Naive B cell (primary cell): ENCODE data around the gene ATP2B2. TPM values are rescaled to one million over a fixed set of nuclear protein-coding genes. Genes with fewer than 3 reads are reported as not detected.

ENCODE experiments used
- ATAC-seq, 2 donors: fragments of 150-1000 bp; cut with Tn5 transposase; 2 replicates each; pipeline ENCODE4 v1.10.0; 2021; ENCODE audit warnings: low read depth in 2 of 2, mild to moderate bottlenecking in 2 of 2, moderate library complexity in 2 of 2
- DNase-seq: peaks from one replicate; pipeline ENCODE4 v3.0.0; 2022
- H3K27ac Mint-ChIP-seq, 6 donors: one replicate each; pipeline ENCODE4 v1.8.0; 2020 to 2022; ENCODE audit warnings: mild to moderate bottlenecking in 6 of 6, mixed read lengths in 6 of 6, moderate library complexity in 5 of 6, inconsistent platforms in 2 of 6
- H3K27me3 Mint-ChIP-seq, 3 donors: one replicate each; pipeline ENCODE4 v1.8.0; 2021 to 2022; ENCODE audit warnings: mixed read lengths in 3 of 3, mild to moderate bottlenecking in 1 of 3
- H3K36me3 Mint-ChIP-seq, 2 donors: one replicate each; pipeline ENCODE4 v1.8.0; 2020 to 2022; ENCODE audit warnings: mixed read lengths in 2 of 2, inconsistent platforms in 1 of 2, mild to moderate bottlenecking in 1 of 2
- H3K4me1 Mint-ChIP-seq, 3 donors: one replicate each; pipeline ENCODE4 v1.8.0; 2020 to 2022; ENCODE audit warnings: mixed read lengths in 3 of 3, inconsistent platforms in 1 of 3, mild to moderate bottlenecking in 1 of 3, moderate library complexity in 1 of 3
- H3K4me3 Mint-ChIP-seq, 8 donors: one replicate each; pipeline ENCODE4 v1.8.0; 2020 to 2022; ENCODE audit warnings: mild to moderate bottlenecking in 8 of 8, mixed read lengths in 8 of 8, moderate library complexity in 8 of 8, inconsistent platforms in 2 of 8
- H3K9me3 Mint-ChIP-seq, 7 donors: one replicate each; pipeline ENCODE4 v1.8.0; 2020 to 2022; ENCODE audit warnings: mixed read lengths in 7 of 7, mild to moderate bottlenecking in 5 of 7, inconsistent platforms in 2 of 7, moderate library complexity in 1 of 7
- polyA plus RNA-seq, 6 donors: library from polyadenylated mRNA; unstranded; fragments of 300-500 nt; fragmentation: Illumina TruSeq; gene quantifications; one replicate each; pipeline ENCODE4 v1.2.3, GENCODE V29; 2021; ENCODE audit warnings: low read depth in 6 of 6

Gene ATP2B2
- polyA plus RNA-seq, 6 donors from 2014 or later: 0.06 TPM; not detected in 5

DNA sequence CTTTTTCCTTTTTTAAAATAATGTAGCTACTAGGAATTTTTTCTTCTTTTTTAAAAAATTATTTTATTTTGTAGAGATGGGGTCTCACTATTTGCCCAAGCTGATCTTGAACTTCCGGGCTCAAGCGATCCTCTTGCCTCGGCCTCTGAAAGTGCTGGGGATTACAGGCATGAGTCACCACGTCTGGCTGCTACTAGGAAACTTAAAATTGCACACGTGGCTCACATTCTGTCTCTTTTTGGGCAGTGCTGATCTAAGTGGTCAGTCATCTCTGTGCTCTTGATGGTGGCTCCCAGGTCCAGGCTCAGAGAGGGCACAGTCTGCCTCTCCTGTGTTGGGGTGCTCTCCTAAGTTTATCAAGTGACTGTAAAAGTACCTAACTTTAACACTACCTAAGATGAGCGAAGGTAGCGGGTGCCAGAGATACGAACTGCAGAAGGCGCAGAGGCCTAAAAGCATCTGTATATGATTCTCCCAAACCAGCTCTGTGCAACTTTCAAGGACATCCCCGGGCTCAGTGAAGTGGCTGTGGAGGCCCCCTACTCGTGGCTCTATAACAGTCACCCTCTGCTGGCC lies 131.6 kb downstream of the ATP2B2 start:
- H3K36me3 Mint-ChIP-seq: no peaks in the 10 kb centered on the region
- H3K9me3 Mint-ChIP-seq: peaks cover 0 to 6% (median 2%) of the 10 kb centered on the region in 7 donors
- peaks cover 11 to 29% (median 18%) of the 10 kb centered on the region in 3 donors for H3K4me1 Mint-ChIP-seq
- DNase-seq (no peak), ATAC-seq (no peak)
- peaks cover 4 to 10% (median 7%) of the 10 kb centered on the region in 3 donors for H3K27me3 Mint-ChIP-seq
- H3K27ac Mint-ChIP-seq: no peak overlapping the region
- no peak overlapping the region for H3K4me3 Mint-ChIP-seq

DNA sequence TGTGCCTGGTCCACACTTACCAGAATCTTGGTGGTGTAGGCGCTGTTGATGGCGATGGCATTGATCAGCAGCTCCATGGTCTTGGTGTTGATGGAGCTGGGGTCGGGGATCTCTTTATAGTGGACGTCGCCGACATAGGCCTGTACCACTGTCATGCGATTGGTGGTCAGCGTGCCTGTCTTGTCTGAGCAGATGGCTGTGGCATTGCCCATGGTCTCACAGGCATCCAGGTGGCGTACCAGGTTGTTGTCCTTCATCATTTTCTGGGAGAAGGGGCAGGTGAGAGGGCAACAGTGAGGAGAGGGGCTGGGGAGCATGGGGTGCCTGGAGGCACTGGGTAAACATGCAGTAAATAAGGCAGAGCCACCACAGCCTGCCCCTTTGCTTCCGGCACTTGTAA lies 133.6 kb downstream of the ATP2B2 start:
- Mint-ChIP-seq H3K27me3 (peaks cover 4 to 18% (median 16%) of the 10 kb centered on the region in 3 donors), H3K27ac (no peak overlapping the region), H3K9me3 (peaks cover 0 to 8% (median 3%) of the 10 kb centered on the region in 7 donors), H3K4me3 (peak overlapping the region in 1 of 8 donors; percentile 29), H3K4me1 (peaks cover 11 to 17% (median 16%) of the 10 kb centered on the region in 3 donors), H3K36me3 (no peaks in the 10 kb centered on the region)
- no peak for ATAC-seq
- DNase-seq: no peak

DNA sequence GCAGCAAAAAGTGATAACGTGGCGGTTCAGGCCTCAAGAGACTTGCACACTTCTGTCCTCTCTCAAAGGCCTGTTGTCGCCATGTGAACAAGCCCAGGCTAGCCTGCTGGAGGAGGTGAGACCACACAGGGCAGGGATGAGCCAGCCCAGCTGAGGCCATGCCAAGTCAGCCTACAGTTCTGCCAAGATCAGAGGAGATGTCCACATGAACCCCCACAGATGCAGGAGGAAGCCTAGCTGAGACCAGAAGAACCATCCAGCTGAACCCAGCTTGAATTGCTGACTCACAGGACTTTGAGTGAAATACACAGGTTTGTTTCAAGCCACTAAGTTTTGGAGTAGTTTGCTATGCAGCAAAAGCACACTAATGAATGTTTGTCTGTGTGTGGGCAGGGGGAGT lies 134.2 kb downstream of the ATP2B2 start:
- ATAC-seq: no peak
- no peaks in the 10 kb centered on the region for H3K36me3 Mint-ChIP-seq
- peaks cover 0 to 8% (median 3%) of the 10 kb centered on the region in 7 donors for H3K9me3 Mint-ChIP-seq
- peaks cover 4 to 16% (median 15%) of the 10 kb centered on the region in 3 donors for H3K27me3 Mint-ChIP-seq
- DNase-seq: no peak
- H3K27ac Mint-ChIP-seq: peak overlapping the region in 1 of 6 donors; percentile 0
- no peak overlapping the region for H3K4me3 Mint-ChIP-seq
- peaks cover 9 to 14% (median 11%) of the 10 kb centered on the region in 3 donors for H3K4me1 Mint-ChIP-seq

DNA sequence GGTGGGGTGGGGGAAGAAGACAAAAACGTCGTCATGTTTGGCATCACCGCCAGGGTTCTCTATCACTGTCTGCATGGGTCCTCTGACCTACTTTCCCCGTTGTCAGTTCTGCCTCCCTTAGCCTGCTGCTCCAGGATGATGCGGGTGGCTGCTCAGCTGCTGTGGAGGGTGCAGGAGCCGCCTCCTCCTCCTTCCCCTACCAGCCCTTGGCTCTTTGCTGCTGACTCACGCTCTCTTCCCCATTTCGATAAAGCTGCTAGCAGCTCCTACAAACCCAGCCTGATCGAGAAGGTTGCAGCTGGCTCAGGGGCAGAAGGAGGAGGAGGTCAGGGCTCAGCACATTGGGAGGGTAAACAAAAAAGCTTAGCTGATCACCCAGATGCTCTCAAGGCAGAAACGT lies 135.0 kb downstream of the ATP2B2 start:
- Mint-ChIP-seq H3K36me3 (no peaks in the 10 kb centered on the region), H3K27ac (peak overlapping the region in 3 of 6 donors; percentile 27 to 88 (median 81)), H3K4me1 (peaks cover 8 to 13% (median 8%) of the 10 kb centered on the region in 3 donors), H3K27me3 (peaks cover 0 to 16% (median 9%) of the 10 kb centered on the region in 3 donors), H3K9me3 (peaks cover 0 to 8% (median 3%) of the 10 kb centered on the region in 7 donors), H3K4me3 (no peak overlapping the region)
- ATAC-seq (no peak), DNase-seq (no peak)

DNA sequence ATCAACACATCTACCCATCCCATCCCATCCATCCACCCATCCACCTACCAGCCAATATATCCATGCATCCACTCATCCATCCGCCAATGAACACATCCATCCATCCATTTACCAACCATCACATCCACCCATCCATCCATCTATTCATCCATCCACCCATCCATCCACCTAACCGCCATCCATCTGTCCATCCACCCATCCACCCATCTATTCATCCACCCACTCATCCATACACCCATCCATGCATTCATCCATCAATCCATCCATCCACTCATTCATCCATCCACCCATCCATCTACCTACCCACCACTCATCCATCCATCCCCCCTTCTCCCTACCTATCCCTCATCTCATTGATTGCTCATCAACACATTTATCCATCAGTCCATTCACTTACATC lies 136.9 kb downstream of the ATP2B2 start:
- no peak overlapping the region for H3K27ac Mint-ChIP-seq
- ATAC-seq: no peak
- no peaks in the 10 kb centered on the region for H3K36me3 Mint-ChIP-seq
- no peak for DNase-seq
- peak overlapping the region in 1 of 8 donors; percentile 40 for H3K4me3 Mint-ChIP-seq
- H3K4me1 Mint-ChIP-seq: peaks cover 8 to 14% (median 8%) of the 10 kb centered on the region in 3 donors
- peaks cover 0 to 16% (median 9%) of the 10 kb centered on the region in 3 donors for H3K27me3 Mint-ChIP-seq
- H3K9me3 Mint-ChIP-seq: peaks cover 0 to 8% (median 3%) of the 10 kb centered on the region in 7 donors

DNA sequence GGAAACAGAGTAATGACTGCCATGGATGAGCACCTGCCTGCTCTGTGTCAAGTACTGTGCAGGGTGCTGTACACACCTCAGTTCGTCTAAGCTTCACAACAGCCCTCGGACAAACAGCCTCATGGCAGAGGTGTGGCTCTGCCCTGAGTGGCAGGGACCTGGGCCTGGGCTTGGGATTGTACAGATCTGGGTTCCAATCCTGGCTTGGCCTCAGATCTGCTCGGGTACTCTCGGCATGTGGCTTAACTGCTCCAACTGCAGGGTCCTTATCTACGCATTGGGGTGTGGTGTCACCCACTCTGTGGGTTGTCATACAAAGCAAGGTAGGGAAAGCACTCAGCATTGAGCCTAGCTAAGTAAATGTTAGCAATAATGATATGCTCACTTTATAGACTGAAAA lies 137.9 kb downstream of the ATP2B2 start:
- DNase-seq (no peak), ATAC-seq (no peak)
- no peaks in the 10 kb centered on the region for H3K36me3 Mint-ChIP-seq
- H3K4me3 Mint-ChIP-seq: no peak overlapping the region
- peaks cover 0 to 11% (median 3%) of the 10 kb centered on the region in 7 donors for H3K9me3 Mint-ChIP-seq
- H3K27ac Mint-ChIP-seq: no peak overlapping the region
- H3K27me3 Mint-ChIP-seq: peaks cover 0 to 16% (median 9%) of the 10 kb centered on the region in 3 donors
- peaks cover 8 to 14% (median 8%) of the 10 kb centered on the region in 3 donors for H3K4me1 Mint-ChIP-seq

DNA sequence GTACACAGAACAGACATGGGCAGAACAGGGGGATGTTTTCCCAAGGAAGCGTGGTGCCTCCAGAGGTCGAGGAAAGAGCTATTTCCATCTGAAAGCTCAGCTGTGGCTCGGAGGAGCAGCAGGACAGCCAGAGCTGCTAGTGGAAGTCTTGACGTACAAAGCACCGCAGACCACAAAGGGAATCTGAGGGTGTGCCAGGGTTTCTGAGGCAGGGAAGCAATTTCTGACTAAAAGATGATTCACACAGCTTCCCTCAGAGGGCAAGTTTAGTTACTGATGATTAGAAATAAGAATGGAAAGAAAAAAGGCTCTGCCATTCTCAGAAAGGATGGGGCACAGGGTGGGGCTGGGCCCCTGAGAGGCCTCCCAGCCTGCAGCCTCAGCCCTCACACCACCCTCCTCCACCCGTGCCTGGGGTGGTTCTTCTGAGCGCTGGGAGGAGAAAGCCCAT lies 138.7 kb downstream of the ATP2B2 start:
- peak overlapping the region in 2 of 6 donors; percentile 38 to 47 for H3K27ac Mint-ChIP-seq
- no peaks in the 10 kb centered on the region for H3K36me3 Mint-ChIP-seq
- H3K4me3 Mint-ChIP-seq: no peak overlapping the region
- peaks cover 8 to 18% (median 9%) of the 10 kb centered on the region in 3 donors for H3K4me1 Mint-ChIP-seq
- peaks cover 0 to 11% (median 3%) of the 10 kb centered on the region in 7 donors for H3K9me3 Mint-ChIP-seq
- ATAC-seq (no peak), DNase-seq (no peak)
- peaks cover 0 to 19% (median 15%) of the 10 kb centered on the region in 3 donors for H3K27me3 Mint-ChIP-seq

DNA sequence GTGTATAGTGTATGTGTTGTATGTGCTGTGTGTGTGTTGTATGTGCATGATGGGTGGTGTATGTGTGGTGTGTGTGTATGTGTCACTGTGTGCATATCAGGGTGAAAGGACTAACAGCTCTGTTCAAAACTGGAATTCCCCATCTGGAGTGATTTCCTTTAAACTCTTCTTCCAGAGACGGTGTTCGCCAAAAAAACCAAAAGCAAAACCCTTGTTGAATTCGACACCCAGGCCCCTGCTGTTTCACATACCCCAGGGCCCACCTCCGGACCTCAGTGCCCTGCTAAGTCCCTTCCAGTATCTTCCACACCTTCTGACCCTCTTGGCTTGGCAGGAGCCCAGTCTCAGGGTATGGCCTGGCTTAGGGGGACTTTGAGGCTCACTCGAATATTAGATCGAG lies 139.6 kb downstream of the ATP2B2 start:
- no peak overlapping the region for H3K27ac Mint-ChIP-seq

DNA sequence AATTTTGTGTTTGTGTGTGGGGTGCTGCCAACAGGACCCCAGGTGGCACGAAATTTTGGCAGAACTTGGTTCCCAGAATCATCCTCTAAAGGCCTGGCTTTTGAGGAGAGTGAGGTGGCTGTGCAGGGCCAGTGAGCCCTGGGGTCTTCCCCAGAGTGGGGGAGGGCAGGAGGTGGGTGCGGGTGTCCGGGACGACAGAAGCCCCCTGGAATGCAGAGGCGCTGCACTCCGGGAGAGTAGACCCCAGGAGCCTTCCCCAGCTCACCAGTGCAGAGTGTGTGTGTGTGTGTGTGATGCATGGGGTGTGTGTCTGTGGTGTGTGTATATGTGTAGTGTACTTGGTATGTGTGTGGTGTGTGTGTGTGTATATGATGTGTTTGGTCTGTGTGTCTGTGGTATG lies 140.1 kb downstream of the ATP2B2 start:
- H3K27ac Mint-ChIP-seq: no peak overlapping the region
- peaks cover 8 to 22% (median 10%) of the 10 kb centered on the region in 3 donors for H3K4me1 Mint-ChIP-seq
- DNase-seq (no peak), ATAC-seq (no peak)
- H3K4me3 Mint-ChIP-seq: no peak overlapping the region
- peaks cover 0 to 9% (median 0%) of the 10 kb centered on the region in 7 donors for H3K9me3 Mint-ChIP-seq
- no peaks in the 10 kb centered on the region for H3K36me3 Mint-ChIP-seq
- H3K27me3 Mint-ChIP-seq: peaks cover 0 to 18% (median 17%) of the 10 kb centered on the region in 3 donors

More for the DNA sequence above, 139.6 kb downstream of the ATP2B2 start:
- Mint-ChIP-seq H3K27me3 (peaks cover 0 to 23% (median 17%) of the 10 kb centered on the region in 3 donors), H3K4me1 (peaks cover 13 to 26% (median 14%) of the 10 kb centered on the region in 3 donors), H3K4me3 (no peak overlapping the region), H3K36me3 (no peaks in the 10 kb centered on the region), H3K9me3 (peaks cover 0 to 9% (median 0%) of the 10 kb centered on the region in 7 donors)
- ATAC-seq (no peak), DNase-seq (no peak)

DNA sequence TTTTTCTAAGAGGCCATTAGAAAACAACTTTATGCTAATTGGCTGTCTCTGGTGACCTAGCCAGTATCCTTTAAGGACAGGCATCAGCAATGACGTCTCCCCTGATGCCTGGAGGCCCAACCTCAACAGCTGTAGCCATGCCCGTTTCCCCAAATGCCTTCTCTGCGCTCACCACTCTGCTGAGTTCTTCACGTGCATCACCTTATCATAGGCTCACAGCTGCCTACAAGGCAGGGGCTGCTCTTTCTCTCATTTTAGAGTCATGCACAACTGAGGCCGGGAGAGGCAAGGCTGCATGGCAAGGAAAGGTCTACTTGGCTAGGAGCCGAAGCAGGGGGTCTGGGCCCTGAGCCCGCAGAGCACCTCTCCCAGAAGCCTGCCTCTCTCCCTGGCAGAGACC lies 140.6 kb downstream of the ATP2B2 start:
- no peak for DNase-seq
- no peak for ATAC-seq
- Mint-ChIP-seq H3K27me3 (peaks cover 0 to 17% (median 17%) of the 10 kb centered on the region in 3 donors), H3K4me3 (no peak overlapping the region), H3K4me1 (peaks cover 7 to 18% (median 9%) of the 10 kb centered on the region in 3 donors), H3K9me3 (peaks cover 0 to 9% (median 0%) of the 10 kb centered on the region in 7 donors), H3K36me3 (no peaks in the 10 kb centered on the region), H3K27ac (no peak overlapping the region)

DNA sequence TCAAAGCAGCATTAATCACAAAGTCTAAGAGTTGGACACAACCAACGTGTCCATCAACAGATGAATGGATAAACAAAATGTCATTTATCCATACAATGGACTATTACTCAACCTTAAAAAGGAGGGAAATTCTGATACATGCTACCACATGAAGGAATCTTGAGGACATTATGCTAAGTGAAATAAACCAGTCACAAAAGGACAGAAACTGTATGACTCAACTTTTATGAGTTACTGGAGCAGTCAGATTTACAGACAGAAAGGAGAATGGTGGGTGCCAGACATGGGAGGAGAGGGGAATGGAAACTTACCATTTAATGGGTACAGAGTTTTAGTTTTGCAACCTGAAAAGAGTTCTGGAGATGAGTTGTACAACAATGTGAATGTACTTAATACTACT lies 141.5 kb downstream of the ATP2B2 start:
- no peak overlapping the region for H3K4me3 Mint-ChIP-seq
- no peaks in the 10 kb centered on the region for H3K36me3 Mint-ChIP-seq
- peaks cover 4 to 18% (median 12%) of the 10 kb centered on the region in 3 donors for H3K4me1 Mint-ChIP-seq
- H3K9me3 Mint-ChIP-seq: peaks cover 0 to 9% (median 0%) of the 10 kb centered on the region in 7 donors
- ATAC-seq (no peak), DNase-seq (no peak)
- peaks cover 0 to 17% (median 17%) of the 10 kb centered on the region in 3 donors for H3K27me3 Mint-ChIP-seq
- no peak overlapping the region for H3K27ac Mint-ChIP-seq

DNA sequence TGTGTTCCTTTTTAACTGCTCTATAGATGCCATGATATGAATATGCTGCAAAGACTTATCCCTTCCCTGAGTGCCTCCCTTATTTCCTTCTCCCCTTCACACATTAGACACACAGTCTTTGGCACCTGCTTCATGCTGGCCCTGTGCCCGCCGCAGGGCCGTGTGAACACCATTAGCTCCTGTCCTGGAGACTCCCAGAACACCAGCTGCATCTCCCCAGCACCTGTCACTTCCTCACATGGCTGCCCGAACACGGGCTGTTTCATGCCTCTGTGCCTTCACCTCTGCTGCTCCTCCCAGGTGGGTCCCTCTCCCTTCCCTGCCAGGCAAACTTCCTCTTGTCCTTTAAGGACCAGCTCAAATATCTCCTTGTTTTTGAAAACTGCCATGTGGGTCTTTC lies 144.0 kb downstream of the ATP2B2 start:
- H3K4me3 Mint-ChIP-seq: peak overlapping the region in 1 of 8 donors; percentile 75
- peaks cover 0 to 8% (median 8%) of the 10 kb centered on the region in 3 donors for H3K27me3 Mint-ChIP-seq
- H3K4me1 Mint-ChIP-seq: peaks cover 25 to 38% (median 27%) of the 10 kb centered on the region in 3 donors
- ATAC-seq (no peak), DNase-seq (no peak)
- H3K36me3 Mint-ChIP-seq: no peaks in the 10 kb centered on the region
- H3K27ac Mint-ChIP-seq: no peak overlapping the region
- peaks cover 0 to 3% (median 0%) of the 10 kb centered on the region in 7 donors for H3K9me3 Mint-ChIP-seq

DNA sequence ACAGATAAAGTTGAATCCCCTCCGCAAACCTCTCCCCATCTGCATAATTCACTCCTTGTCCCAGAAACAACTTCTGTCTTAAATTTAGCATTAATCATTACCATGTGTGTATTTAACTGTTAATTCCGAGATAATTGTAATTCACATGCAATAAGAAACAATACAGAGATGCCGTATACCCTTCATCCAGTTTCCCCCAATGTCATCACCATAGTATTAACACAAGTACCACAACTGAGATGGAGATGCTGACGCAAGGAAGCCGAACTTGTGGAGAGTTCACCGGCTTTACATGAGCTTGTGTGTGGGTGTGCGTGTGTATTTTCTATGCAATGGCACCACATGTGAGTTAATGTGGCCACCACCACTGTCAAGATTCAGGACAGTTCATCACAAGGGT lies 144.9 kb downstream of the ATP2B2 start:
- H3K27me3 Mint-ChIP-seq: peaks cover 0 to 8% (median 8%) of the 10 kb centered on the region in 3 donors
- no peak overlapping the region for H3K4me3 Mint-ChIP-seq
- ATAC-seq (no peak), DNase-seq (no peak)
- no peaks in the 10 kb centered on the region for H3K36me3 Mint-ChIP-seq
- H3K4me1 Mint-ChIP-seq: peaks cover 27 to 38% (median 29%) of the 10 kb centered on the region in 3 donors
- H3K9me3 Mint-ChIP-seq: peaks cover 0 to 3% (median 0%) of the 10 kb centered on the region in 7 donors
- H3K27ac Mint-ChIP-seq: peak overlapping the region in 1 of 6 donors; percentile 86

DNA sequence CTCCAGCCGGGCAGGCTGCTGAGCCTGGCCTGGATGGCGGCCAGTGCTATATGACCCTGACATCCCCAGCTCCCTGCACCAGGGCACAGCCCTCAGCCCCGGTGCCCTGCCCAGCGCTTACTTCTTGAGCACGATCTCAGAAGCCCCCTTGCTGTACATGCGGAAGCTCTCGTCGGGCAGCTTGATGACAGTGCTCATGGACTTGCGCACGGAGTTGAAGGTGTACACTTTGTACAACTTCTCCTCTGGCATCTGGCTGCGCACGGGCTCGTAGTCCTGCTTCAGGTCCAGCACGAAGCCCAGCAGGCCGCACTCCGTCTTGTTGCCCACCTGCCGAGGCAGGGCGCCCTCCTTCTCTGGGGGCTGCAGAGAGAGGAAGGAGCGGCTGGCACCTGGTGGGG lies 145.6 kb downstream of the ATP2B2 start:
- Mint-ChIP-seq H3K4me1 (peaks cover 31 to 42% (median 33%) of the 10 kb centered on the region in 3 donors), H3K27ac (peak overlapping the region in 1 of 6 donors; percentile 26), H3K27me3 (peaks cover 0 to 8% (median 8%) of the 10 kb centered on the region in 3 donors), H3K4me3 (no peak overlapping the region), H3K9me3 (peaks cover 0 to 3% (median 0%) of the 10 kb centered on the region in 7 donors), H3K36me3 (no peaks in the 10 kb centered on the region)
- ATAC-seq (no peak), DNase-seq (no peak)
